ENCODE measurements around the gene ZFHX3. TPM values are rescaled to one million over a fixed set of nuclear protein-coding genes. Genes with fewer than 3 reads are reported as not detected.
A peak's percentile ranks its signal among the peaks of the same experiment; 100 is the strongest.

ZFHX3 gene
- total RNA-seq, 1 experiment from 2014 or later, result 1.5 TPM

DNA sequence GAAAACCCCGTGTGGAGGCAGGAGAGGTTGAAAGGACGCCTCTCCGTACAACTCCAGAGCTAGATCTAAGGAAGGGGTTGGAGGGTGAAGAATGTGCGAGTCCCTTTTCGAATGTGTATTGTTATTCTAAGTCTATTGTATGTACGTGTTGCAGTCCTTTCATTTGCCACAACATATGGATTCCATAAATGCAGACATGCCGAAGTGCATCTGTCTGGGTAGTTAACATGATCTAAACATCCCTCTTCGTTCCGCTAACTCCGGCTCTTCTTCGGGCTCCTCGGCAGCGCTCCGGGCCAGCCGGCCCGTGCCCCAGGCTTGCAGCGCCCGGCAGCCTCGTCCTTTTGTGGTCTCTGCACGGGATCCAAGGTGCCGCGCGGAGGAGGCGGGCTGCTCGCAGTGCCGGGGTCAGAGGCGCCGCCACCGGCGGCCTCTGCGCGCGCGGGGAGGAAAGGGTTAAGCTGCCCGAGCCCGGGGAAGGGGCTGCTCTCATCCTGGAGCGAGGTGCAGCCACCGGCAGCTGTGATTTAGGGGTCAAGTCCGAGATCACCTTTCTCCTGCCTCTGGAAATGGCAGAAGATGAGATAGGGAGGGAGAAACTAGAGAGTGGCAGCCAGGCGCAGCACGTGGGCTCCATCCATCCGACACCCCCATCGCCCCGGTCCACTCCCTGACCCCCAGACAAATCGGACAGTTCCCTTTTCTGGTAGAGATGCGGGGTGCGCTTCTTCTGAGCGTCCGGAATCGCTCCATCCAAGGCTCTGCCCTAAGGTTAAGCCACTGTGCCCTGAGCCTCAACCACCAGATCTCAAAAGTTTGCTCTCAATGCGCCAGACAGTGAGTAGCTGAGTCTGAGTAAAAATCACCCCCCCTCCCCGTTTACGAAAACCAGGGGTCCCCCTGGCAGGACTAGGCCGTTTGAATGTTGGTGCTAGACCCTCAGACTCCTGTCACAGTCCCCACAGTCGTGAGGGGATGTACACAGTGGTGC, 15.1 kb upstream of the ZFHX3 start:
- Histone ChIP-seq H3K9me3 (ENCODE audit: control insufficient read depth, low read depth, low read length) (no peaks in the 10 kb centered on the region), H3K4me2 (ENCODE audit: insufficient read depth, insufficient read length, low read length) (peak overlapping the region; percentile 51), H3T11ph (ENCODE audit: low read length) (no peak overlapping the region), H2BK5ac (ENCODE audit: insufficient read length, low read length) (no peak overlapping the region), H3K23ac (ENCODE audit: insufficient read length, low read depth, low read length) (no peak overlapping the region), H3K23me2 (ENCODE audit: insufficient read length, low read depth, low read length, poor library complexity, severe bottlenecking) (peaks cover 13% of the 10 kb centered on the region), H4K8ac (replicated peaks; ENCODE audit: insufficient read length, low read depth, low read length) (no peak overlapping the region), H3K4ac (ENCODE audit: low read depth, low read length) (no peak overlapping the region), H2AFZ (ENCODE audit: low read length) (no peak overlapping the region), H3K18ac (ENCODE audit: insufficient read length, low read depth, low read length) (no peak overlapping the region), H4K91ac (ENCODE audit: insufficient read length, low read depth, low read length) (no peak overlapping the region), H3K9ac (ENCODE audit: extremely low read depth, insufficient read length, low read length) (no peak overlapping the region), H2AK5ac (ENCODE audit: insufficient read length, low read length) (no peak overlapping the region), H2BK20ac (ENCODE audit: low read depth, low read length, poor library complexity, severe bottlenecking) (no peak overlapping the region), H3K79me2 (ENCODE audit: insufficient read depth, low read length) (no peaks in the 10 kb centered on the region), H2BK12ac (ENCODE audit: insufficient read length, low read depth, low read length) (no peak overlapping the region), H3K27me3 (ENCODE audit: insufficient read depth, low read length) (peaks cover 67% of the 10 kb centered on the region), H2BK120ac (ENCODE audit: low read depth, low read length, poor library complexity, severe bottlenecking) (no peak overlapping the region), H4K20me1 (ENCODE audit: control insufficient read depth, insufficient read depth, insufficient read length) (peaks cover 2% of the 10 kb centered on the region), H3K27ac (ENCODE audit: insufficient read length, low read depth, low read length) (no peak overlapping the region), H3K56ac (ENCODE audit: insufficient read length, low read depth, low read length) (no peak overlapping the region), H4K5ac (ENCODE audit: insufficient read length, low read depth, low read length) (no peak overlapping the region), H2BK15ac (ENCODE audit: low read depth, low read length) (no peak overlapping the region), H3K4me1 (ENCODE audit: insufficient read depth, low read length) (peaks cover 2% of the 10 kb centered on the region; the same call in 1 of the 2 replicates), H3K14ac (ENCODE audit: insufficient read depth, low read length) (no peak overlapping the region), H3K79me1 (ENCODE audit: insufficient read depth, low read depth, low read length, poor library complexity, severe bottlenecking) (no peaks in the 10 kb centered on the region)
- no CpG with 5 or more reads among the region's 55 CpGs for WGBS (ENCODE audit: extremely low coverage, insufficient read length, low lambda C conversion rate)
- peak; percentile 82 for DNase-seq
- peaks cover 0 to 2% of the 10 kb centered on the region in 2 experiments; a peak in 1 of 5 replicates for H3K9me3 Mint-ChIP-seq
- TF ChIP-seq, protein P1, sequence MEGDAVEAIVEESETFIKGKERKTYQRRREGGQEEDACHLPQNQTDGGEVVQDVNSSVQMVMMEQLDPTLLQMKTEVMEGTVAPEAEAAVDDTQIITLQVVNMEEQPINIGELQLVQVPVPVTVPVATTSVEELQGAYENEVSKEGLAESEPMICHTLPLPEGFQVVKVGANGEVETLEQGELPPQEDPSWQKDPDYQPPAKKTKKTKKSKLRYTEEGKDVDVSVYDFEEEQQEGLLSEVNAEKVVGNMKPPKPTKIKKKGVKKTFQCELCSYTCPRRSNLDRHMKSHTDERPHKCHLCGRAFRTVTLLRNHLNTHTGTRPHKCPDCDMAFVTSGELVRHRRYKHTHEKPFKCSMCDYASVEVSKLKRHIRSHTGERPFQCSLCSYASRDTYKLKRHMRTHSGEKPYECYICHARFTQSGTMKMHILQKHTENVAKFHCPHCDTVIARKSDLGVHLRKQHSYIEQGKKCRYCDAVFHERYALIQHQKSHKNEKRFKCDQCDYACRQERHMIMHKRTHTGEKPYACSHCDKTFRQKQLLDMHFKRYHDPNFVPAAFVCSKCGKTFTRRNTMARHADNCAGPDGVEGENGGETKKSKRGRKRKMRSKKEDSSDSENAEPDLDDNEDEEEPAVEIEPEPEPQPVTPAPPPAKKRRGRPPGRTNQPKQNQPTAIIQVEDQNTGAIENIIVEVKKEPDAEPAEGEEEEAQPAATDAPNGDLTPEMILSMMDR (conservative IDR thresholded peaks at IDR 0.05), result no peak
- no peaks in the 10 kb centered on the region; a peak in 1 of 7 replicates for H3K36me3 Mint-ChIP-seq (ENCODE audit: insufficient read depth in 1 of 3, low read depth in 3 of 3)
- peaks cover 94% of the 10 kb centered on the region for H3K27me3 Mint-ChIP-seq (ENCODE audit: low read depth)
- H3K27ac Mint-ChIP-seq, result no peak overlapping the region
- peak overlapping the region in 1 of 2 experiments; percentile 59; a peak in 4 of 5 replicates for H3K4me3 Mint-ChIP-seq
- H3K4me1 Mint-ChIP-seq, result peaks cover 55 to 73% of the 10 kb centered on the region in 2 experiments

All from H9 (cell line).